GM19043 (cell line): ENCODE results near the gene PPP1R13B.

ENCODE experiments used
- ATAC-seq: cut with Tn5 transposase; IDR thresholded peaks from one replicate; pipeline ENCODE4 v1.9.1; 2021; ENCODE audit warnings: low read depth; ENCODE audit not compliant: unreplicated experiment

The PPP1R13B gene

GRCh38 chr14:103734081-103734888, 113.1 kb downstream of the PPP1R13B start:
- no peak for ATAC-seq

GRCh38 chr14:103733651-103734050, 113.7 kb downstream of the PPP1R13B start:
- no peak for ATAC-seq

GRCh38 chr14:103732868-103733620, 114.3 kb downstream of the PPP1R13B start:
- ATAC-seq, result no peak

- no peak for ATAC-seq
These were observed 115.2 kb downstream of the PPP1R13B start for GRCh38 chr14:103731916-103732867.

- no peak for ATAC-seq
These were observed 115.9 kb downstream of the PPP1R13B start for GRCh38 chr14:103731481-103731880.

- ATAC-seq, result no peak
These were observed 116.8 kb downstream of the PPP1R13B start for GRCh38 chr14:103730490-103731035.

- no peak for ATAC-seq
These were observed 117.6 kb downstream of the PPP1R13B start for GRCh38 chr14:103729496-103730448.

- ATAC-seq, result no peak
These were observed 118.7 kb downstream of the PPP1R13B start for GRCh38 chr14:103728721-103729120.

GRCh38 chr14:103728141-103728540, 119.2 kb downstream of the PPP1R13B start:
- ATAC-seq, result no peak

GRCh38 chr14:103727313-103727980, 119.9 kb downstream of the PPP1R13B start:
- no peak for ATAC-seq

GRCh38 chr14:103726474-103726873, 120.9 kb downstream of the PPP1R13B start:
- no peak for ATAC-seq

- ATAC-seq, result no peak
These were observed 121.5 kb downstream of the PPP1R13B start for GRCh38 chr14:103725739-103726395.

- ATAC-seq, result no peak
These were observed 122.2 kb downstream of the PPP1R13B start for GRCh38 chr14:103725001-103725682.

- no peak for ATAC-seq
These were observed 123.3 kb downstream of the PPP1R13B start for GRCh38 chr14:103724116-103724515.

- no peak for ATAC-seq
These were observed 123.7 kb downstream of the PPP1R13B start for GRCh38 chr14:103723748-103724081.

GRCh38 chr14:103721334-103722120, 125.8 kb downstream of the PPP1R13B start:
- no peak for ATAC-seq

GRCh38 chr14:103719751-103720150, 127.6 kb downstream of the PPP1R13B start:
- no peak for ATAC-seq
